Calu3 (cell line): ENCODE results near the gene SPIN2A. TPM values are rescaled to one million over a fixed set of nuclear protein-coding genes. Genes with fewer than 3 reads are reported as not detected.
"Not testable (repeated sequence)": the region's sequence is repeated elsewhere in the genome, so short reads cannot be mapped to it uniquely, and the experiment has no call there.

Source experiments
- BruUV-seq: library from RNA; stranded (reverse); fragments of 400-500 nt; replicated peaks from 2 replicates; lab custom pipeline; 2021; lab: Mats Ljungman, UMichigan
- CTCF ChIA-PET: fragments of 300-600 bp; sonication (Branson Sonifier 250); formaldehyde crosslinking; loops from one replicate; lab custom pipeline; 2022; ENCODE audit warnings: antibody characterized with exemption; lab: Charles Lee
- DNase-seq: peaks from one replicate; pipeline ENCODE4 v3.0.0; 2022
- H3K27ac Mint-ChIP-seq: one replicate; pipeline ENCODE4 v1.8.0; 2022; ENCODE audit warnings: mixed read lengths; ENCODE audit not compliant: unreplicated experiment
- H3K27me3 Mint-ChIP-seq: one replicate; pipeline ENCODE4 v1.8.0; 2022; ENCODE audit warnings: mixed read lengths; ENCODE audit not compliant: unreplicated experiment
- H3K36me3 Mint-ChIP-seq: one replicate; pipeline ENCODE4 v1.8.0; 2022; ENCODE audit warnings: mild to moderate bottlenecking, moderate library complexity, mixed read lengths; ENCODE audit not compliant: insufficient read depth, unreplicated experiment
- H3K4me1 Mint-ChIP-seq: one replicate; pipeline ENCODE4 v1.8.0; 2022; ENCODE audit warnings: mild to moderate bottlenecking, low read depth, mixed read lengths; ENCODE audit not compliant: unreplicated experiment
- H3K4me3 Mint-ChIP-seq: one replicate; pipeline ENCODE4 v1.8.0; 2022; ENCODE audit warnings: mild to moderate bottlenecking, low read depth, moderate library complexity, mixed read lengths; ENCODE audit not compliant: unreplicated experiment
- H3K9me3 Mint-ChIP-seq: one replicate; pipeline ENCODE4 v1.8.0; 2022; ENCODE audit warnings: low read depth, mixed read lengths; ENCODE audit not compliant: unreplicated experiment
- CTCF ChIP-seq: fragments of 200-600 bp; IDR thresholded peaks from one replicate; pipeline ENCODE4 v1.8.0; 2022; ENCODE audit warnings: antibody characterized with exemption; ENCODE audit not compliant: unreplicated experiment
- intact Hi-C: fragments of 100-400 bp; cut with micrococcal nuclease; formaldehyde crosslinking; loops from one replicate; pipeline ENCODE4 v1.10.0; 2022; ENCODE audit not compliant: unreplicated experiment
- total RNA-seq: library from RNA; stranded (reverse); gene quantifications from 2 replicates; pipeline ENCODE4 v1.2.3, GENCODE V29; 2022

Gene SPIN2A
- total RNA-seq, 1 experiment from 2014 or later = 1.6 TPM

- intact Hi-C loops = loop anchor here (5.0 kb wide), 1 partner anchor 377 kb away; no protein-coding TSS in a partner anchor
- H3K27me3 Mint-ChIP-seq = no peaks in the 10 kb centered on the region
- no peak overlapping the region for H3K4me3 Mint-ChIP-seq
- CTCF ChIA-PET = no interaction called here
- no peak for TF ChIP-seq CTCF
- no TSS peak for BruUV-seq
- no peak for DNase-seq
- no peaks in the 10 kb centered on the region for H3K4me1 Mint-ChIP-seq
- H3K27ac Mint-ChIP-seq = no peak overlapping the region
- peaks cover 6% of the 10 kb centered on the region for H3K9me3 Mint-ChIP-seq
- no peaks in the 10 kb centered on the region for H3K36me3 Mint-ChIP-seq
These were observed 18.0 kb upstream of the SPIN2A start for GRCh38 chrX:57155171-57155570.

GRCh38 chrX:57152222-57152621 lies 15.0 kb upstream of the SPIN2A start:
- H3K4me1 Mint-ChIP-seq, H3K27ac Mint-ChIP-seq, BruUV-seq, intact Hi-C loops, DNase-seq, H3K4me3 Mint-ChIP-seq, H3K27me3 Mint-ChIP-seq, CTCF ChIA-PET, H3K36me3 Mint-ChIP-seq: not testable (repeated sequence)
- H3K9me3 Mint-ChIP-seq = peaks cover 12% of the 10 kb centered on the region

- no peak overlapping the region for H3K4me3 Mint-ChIP-seq
- no TSS peak for BruUV-seq
- no peak overlapping the region for H3K27ac Mint-ChIP-seq
- H3K36me3 Mint-ChIP-seq = peaks cover 6% of the 10 kb centered on the region
- no peak for TF ChIP-seq CTCF
- peaks cover 23% of the 10 kb centered on the region for H3K4me1 Mint-ChIP-seq
- intact Hi-C loops = no loop called here
- no peaks in the 10 kb centered on the region for H3K27me3 Mint-ChIP-seq
- H3K9me3 Mint-ChIP-seq = no peaks in the 10 kb centered on the region
- CTCF ChIA-PET = no interaction called here
- no peak for DNase-seq
These were observed 1.5 kb upstream of the SPIN2A start for GRCh38 chrX:57138674-57139073.

GRCh38 chrX:57137501-57137900 lies 304 bp upstream of the SPIN2A start:
- no peak for TF ChIP-seq CTCF
- CTCF ChIA-PET = no interaction called here
- Mint-ChIP-seq H3K36me3 (peaks cover 6% of the 10 kb centered on the region), H3K27ac (peak overlapping the region; percentile 68), H3K4me3 (peak overlapping the region; percentile 68), H3K4me1 (peaks cover 23% of the 10 kb centered on the region), H3K27me3 (no peaks in the 10 kb centered on the region), H3K9me3 (no peaks in the 10 kb centered on the region)
- BruUV-seq = no TSS peak
- intact Hi-C loops = no loop called here
- peak; percentile 11 for DNase-seq

- H3K4me3 Mint-ChIP-seq = peak overlapping the region; percentile 68
- H3K27ac Mint-ChIP-seq = not testable (repeated sequence)
These were observed 608 bp downstream of the SPIN2A start for GRCh38 chrX:57136589-57136988.

More at GRCh38 chrX:57136589-57136988, 608 bp downstream of the SPIN2A start:
- peaks cover 23% of the 10 kb centered on the region for H3K4me1 Mint-ChIP-seq
- H3K9me3 Mint-ChIP-seq, CTCF ChIA-PET, BruUV-seq, intact Hi-C loops, H3K36me3 Mint-ChIP-seq, H3K27me3 Mint-ChIP-seq, DNase-seq: not testable (repeated sequence)
